ENCODE measurements around the gene JUN.
"Not testable (repeated sequence)": the region's sequence is repeated elsewhere in the genome, so short reads cannot be mapped to it uniquely, and the experiment has no call there.

The JUN gene

GRCh38 chr1:58805716-58806571 lies 22.1 kb upstream of the JUN start:
- no peak for DNase-seq

GRCh38 chr1:58804853-58805565 lies 21.2 kb upstream of the JUN start:
- DNase-seq, result no peak

GRCh38 chr1:58803858-58804257 lies 20.0 kb upstream of the JUN start:
- DNase-seq, result no peak

- DNase-seq, result no peak
Observed at GRCh38 chr1:58802640-58803399, 19.0 kb upstream of the JUN start.

- DNase-seq, result not testable (repeated sequence)
Observed at GRCh38 chr1:58801286-58801685, 17.4 kb upstream of the JUN start.

- DNase-seq, result no peak
Observed at GRCh38 chr1:58799650-58800049, 15.8 kb upstream of the JUN start.

- no peak for DNase-seq
Observed at GRCh38 chr1:58798910-58799442, 15.1 kb upstream of the JUN start.

- DNase-seq, result no peak
Observed at GRCh38 chr1:58796416-58796815, 12.6 kb upstream of the JUN start.

- DNase-seq, result no peak
Observed at GRCh38 chr1:58794585-58794984, 10.7 kb upstream of the JUN start.

- DNase-seq, result no peak
Observed at GRCh38 chr1:58792846-58793245, 9.0 kb upstream of the JUN start.

GRCh38 chr1:58791106-58791505 lies 7.3 kb upstream of the JUN start:
- no peak for DNase-seq

GRCh38 chr1:58789996-58790660 lies 6.3 kb upstream of the JUN start:
- DNase-seq, result no peak

- DNase-seq, result no peak
Observed at GRCh38 chr1:58789322-58789856, 5.5 kb upstream of the JUN start.

GRCh38 chr1:58788259-58788658 lies 4.4 kb upstream of the JUN start:
- DNase-seq, result no peak

GRCh38 chr1:58786927-58787245 lies 3.0 kb upstream of the JUN start:
- DNase-seq, result no peak

- DNase-seq, result no peak
Observed at GRCh38 chr1:58786184-58786926, 2.5 kb upstream of the JUN start.

- peak; percentile 30 for DNase-seq
Observed at GRCh38 chr1:58785442-58786058, 1.7 kb upstream of the JUN start.

- peak; percentile 84 for DNase-seq
Observed at GRCh38 chr1:58784758-58785441, 1.1 kb upstream of the JUN start.

GRCh38 chr1:58783090-58783992 lies 506 bp downstream of the JUN start:
- DNase-seq, result no peak
